ENCODE measurements around the gene GOSR2. TPM values are rescaled to one million over a fixed set of nuclear protein-coding genes. Genes with fewer than 3 reads are reported as not detected.

Gene GOSR2
- total and polyA plus RNA-seq, 8 donors = 14.3 to 33.2 (median 27.5) TPM

- no peak for TF ChIP-seq CTCF (IDR thresholded peaks at IDR 0.05)
- no peak for ATAC-seq
- no peak for FAIRE-seq
- no peaks in the 10 kb centered on the region for H3K36me3 ChIP-seq
- no peaks in the 10 kb centered on the region for H3K9me3 ChIP-seq
- DNase-seq = no peak
- H3K27ac ChIP-seq = no peak overlapping the region
- 44 to 62% methylated on average over 3 of the region's 3 CpGs for WGBS, 2 donors
- no peak overlapping the region for H3K4me3 ChIP-seq
- H3K27me3 ChIP-seq = no peaks in the 10 kb centered on the region
- H3K4me1 ChIP-seq = peaks cover 0 to 3% (median 0%) of the 10 kb centered on the region in 3 donors
- intact Hi-C loops (cut with DNase I) = loop anchor here in 1 of 3 donors (10.0 kb wide), 1 partner anchor 48 kb away; no protein-coding TSS in a partner anchor
These were observed 24.3 kb downstream of the GOSR2 start for GRCh38 chr17:46947216-46947615.

- no peak for FAIRE-seq
- intact Hi-C loops (cut with DNase I) = loop anchor here in 1 of 3 donors (10.0 kb wide), 1 partner anchor 46 kb away; no protein-coding TSS in a partner anchor
These were observed 25.6 kb downstream of the GOSR2 start for GRCh38 chr17:46948544-46948943.

GRCh38 chr17:46949291-46950174 lies 26.6 kb downstream of the GOSR2 start:
- DNase-seq (no peak), FAIRE-seq (no peak), ATAC-seq (no peak)
- no peak for TF ChIP-seq CTCF (IDR thresholded peaks at IDR 0.05)
- 76 to 87% methylated on average over 11 of the region's 11 CpGs for WGBS, 2 donors
- no peaks in the 10 kb centered on the region for H3K9me3 ChIP-seq
- intact Hi-C loops (cut with DNase I) = loop anchor here in 1 of 3 donors (10.0 kb wide), 1 partner anchor 45 kb away; no protein-coding TSS in a partner anchor
- no peaks in the 10 kb centered on the region for H3K27me3 ChIP-seq
- no peak overlapping the region for H3K27ac ChIP-seq
- H3K4me3 ChIP-seq = no peak overlapping the region
- no peaks in the 10 kb centered on the region for H3K4me1 ChIP-seq
- H3K36me3 ChIP-seq = no peaks in the 10 kb centered on the region

More at GRCh38 chr17:46948544-46948943, 25.6 kb downstream of the GOSR2 start:
- Histone ChIP-seq H3K4me3 (no peak overlapping the region), H3K27me3 (no peaks in the 10 kb centered on the region), H3K4me1 (peaks cover 0 to under 1% (median 0%) of the 10 kb centered on the region in 3 donors), H3K36me3 (no peaks in the 10 kb centered on the region), H3K9me3 (no peaks in the 10 kb centered on the region), H3K27ac (no peak overlapping the region)
- no peak for TF ChIP-seq CTCF (IDR thresholded peaks at IDR 0.05)
- DNase-seq (no peak), ATAC-seq (no peak)
- WGBS, 2 donors = 90 to 91% methylated on average over 5 of the region's 5 CpGs

- no peaks in the 10 kb centered on the region for H3K27me3 ChIP-seq
- H3K9me3 ChIP-seq = no peaks in the 10 kb centered on the region
- no peaks in the 10 kb centered on the region for H3K4me1 ChIP-seq
- no peak overlapping the region for H3K27ac ChIP-seq
- TF ChIP-seq CTCF (IDR thresholded peaks at IDR 0.05) = no peak
- H3K36me3 ChIP-seq = no peaks in the 10 kb centered on the region
- 67 to 72% methylated on average over 7 of the region's 7 CpGs for WGBS, 2 donors
- H3K4me3 ChIP-seq = no peak overlapping the region
- ATAC-seq = no peak
- DNase-seq = no peak
- intact Hi-C loops (cut with DNase I) = no loop called here
- FAIRE-seq = no peak
These were observed 27.5 kb downstream of the GOSR2 start for GRCh38 chr17:46950342-46950996.
